GM13976 (cell line): Measurements from ENCODE around the gene SRRD.

Experiments
- DNase-seq: peaks from one replicate; pipeline ENCODE4 v3.0.0; 2012; ENCODE audit warnings: low spot score
- in situ Hi-C: fragments of 300-500 bp; cut with MboI; formaldehyde crosslinking; loops from one replicate; pipeline ENCODE4 v1.12.0; 2022; ENCODE audit warnings: low sequenced_read_pairs, mixed read lengths, inconsistent platforms; ENCODE audit not compliant: unreplicated experiment
- TF ChIP-seq, protein P1 (sequence below): IDR thresholded peaks from 2 replicates; pipeline ENCODE4 v1.5.1; 2012; ENCODE audit warnings: borderline replicate concordance, mild to moderate bottlenecking; ENCODE audit not compliant: insufficient read depth; ENCODE audit errors: extremely low read depth, missing control alignments, control extremely low read depth

The SRRD gene

DNA sequence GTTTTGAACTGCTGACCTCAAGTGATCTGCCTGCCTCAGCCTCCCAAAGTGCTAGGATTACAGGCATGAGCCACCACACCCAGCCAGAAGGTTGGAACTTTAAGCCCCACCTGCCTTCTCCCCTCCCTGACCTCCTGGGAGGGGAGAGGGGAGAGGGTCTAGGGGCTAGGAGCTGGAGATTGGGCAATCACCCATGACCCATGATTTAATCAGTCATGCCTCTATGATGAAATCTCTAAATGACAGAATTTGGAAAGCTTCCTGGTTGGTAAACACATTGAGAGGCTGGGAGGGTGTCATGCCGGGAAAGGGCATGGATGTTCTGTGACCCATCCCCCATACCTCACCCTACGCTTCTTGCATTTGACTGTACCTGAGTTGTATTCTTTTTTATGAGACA is 45.7 kb downstream of the SRRD start:
- in situ Hi-C loops, result no loop called here
- DNase-seq, result no peak
- TF ChIP-seq, protein P1, sequence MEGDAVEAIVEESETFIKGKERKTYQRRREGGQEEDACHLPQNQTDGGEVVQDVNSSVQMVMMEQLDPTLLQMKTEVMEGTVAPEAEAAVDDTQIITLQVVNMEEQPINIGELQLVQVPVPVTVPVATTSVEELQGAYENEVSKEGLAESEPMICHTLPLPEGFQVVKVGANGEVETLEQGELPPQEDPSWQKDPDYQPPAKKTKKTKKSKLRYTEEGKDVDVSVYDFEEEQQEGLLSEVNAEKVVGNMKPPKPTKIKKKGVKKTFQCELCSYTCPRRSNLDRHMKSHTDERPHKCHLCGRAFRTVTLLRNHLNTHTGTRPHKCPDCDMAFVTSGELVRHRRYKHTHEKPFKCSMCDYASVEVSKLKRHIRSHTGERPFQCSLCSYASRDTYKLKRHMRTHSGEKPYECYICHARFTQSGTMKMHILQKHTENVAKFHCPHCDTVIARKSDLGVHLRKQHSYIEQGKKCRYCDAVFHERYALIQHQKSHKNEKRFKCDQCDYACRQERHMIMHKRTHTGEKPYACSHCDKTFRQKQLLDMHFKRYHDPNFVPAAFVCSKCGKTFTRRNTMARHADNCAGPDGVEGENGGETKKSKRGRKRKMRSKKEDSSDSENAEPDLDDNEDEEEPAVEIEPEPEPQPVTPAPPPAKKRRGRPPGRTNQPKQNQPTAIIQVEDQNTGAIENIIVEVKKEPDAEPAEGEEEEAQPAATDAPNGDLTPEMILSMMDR, result no peak

DNA sequence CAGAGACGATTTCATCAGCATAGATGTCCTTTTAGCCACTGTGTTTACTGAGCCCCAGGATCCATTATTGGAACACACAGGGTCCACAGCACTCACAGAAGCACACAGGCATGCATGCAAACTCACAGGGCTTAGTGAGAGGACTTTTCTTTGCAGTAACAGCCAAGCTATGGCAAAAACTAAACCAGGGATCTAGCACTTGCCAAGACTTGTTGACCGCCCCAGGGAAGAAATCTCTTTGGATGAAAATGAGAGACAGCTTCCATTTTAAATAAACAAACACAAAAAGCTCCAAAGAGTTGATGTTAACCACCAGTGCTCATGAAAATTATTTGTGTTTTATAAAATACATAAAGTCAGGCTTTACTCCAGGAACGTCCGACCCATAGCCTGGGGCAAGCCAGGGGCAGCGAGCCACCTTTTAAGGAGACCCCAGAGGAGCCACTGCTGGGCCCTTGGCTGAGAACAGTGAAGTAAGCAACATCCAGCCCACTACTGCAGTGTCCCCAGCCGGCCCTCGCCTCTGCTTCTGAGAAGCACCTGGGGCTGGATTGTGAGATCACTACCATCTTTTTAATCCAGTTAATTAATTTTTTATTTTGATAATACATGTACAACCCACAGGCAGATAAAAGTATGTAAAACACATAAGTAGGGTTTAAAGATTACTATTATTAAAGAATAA is 50.6 kb downstream of the SRRD start:
- TF ChIP-seq, protein P1, result no peak
- in situ Hi-C loops, result no loop called here
- DNase-seq, result no peak

DNA sequence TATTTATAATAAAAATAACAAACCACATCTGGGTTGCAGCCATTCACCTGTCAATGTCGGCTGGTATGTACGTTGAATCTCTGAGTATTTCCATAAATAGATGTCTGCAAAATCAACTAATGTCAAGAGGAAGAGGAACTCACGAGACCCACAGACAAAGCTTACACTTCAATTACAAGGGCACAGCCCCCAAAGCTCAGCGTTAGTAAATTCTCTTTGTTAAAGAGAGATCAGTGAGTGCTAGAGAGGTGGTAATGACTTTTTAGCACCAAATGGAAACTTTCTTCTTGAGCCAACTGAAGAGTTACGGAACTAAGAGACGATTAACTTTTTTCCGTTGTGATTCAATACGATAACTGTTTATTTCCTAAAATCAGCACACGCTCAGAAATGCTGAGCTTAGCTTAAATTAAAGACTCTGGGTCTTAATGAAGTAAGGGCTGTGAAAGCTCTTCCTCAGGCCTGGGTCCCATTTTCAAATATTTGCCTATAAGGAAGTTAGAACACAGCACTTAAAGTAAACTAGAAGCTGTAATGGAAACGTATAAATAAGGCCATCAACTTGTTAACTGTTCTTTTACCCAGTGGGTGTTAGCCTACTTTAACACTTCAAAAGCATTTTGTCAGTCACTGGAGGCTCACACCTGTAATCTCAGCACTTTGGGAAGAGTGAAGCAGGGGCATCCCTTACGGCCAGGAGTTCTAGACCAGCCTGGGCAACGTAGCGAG is 51.4 kb downstream of the SRRD start:
- DNase-seq, result no peak
- in situ Hi-C loops, result no loop called here
- TF ChIP-seq, protein P1, result no peak

DNA sequence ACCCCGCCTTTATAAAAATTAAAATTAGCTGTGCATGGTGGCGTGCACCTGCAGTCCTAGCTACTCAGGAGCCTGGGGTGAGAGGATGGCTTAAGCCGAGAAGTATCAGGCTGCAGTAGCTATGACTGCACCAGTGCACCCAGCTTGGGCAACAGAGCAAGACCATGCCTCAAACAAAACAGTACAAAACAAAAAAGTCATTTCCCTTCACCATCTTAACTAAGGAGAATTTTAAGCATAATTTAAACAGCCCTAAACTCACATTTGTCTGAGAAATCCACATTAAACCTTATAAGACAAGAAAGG is 51.9 kb downstream of the SRRD start:
- DNase-seq, result no peak
- in situ Hi-C loops, result no loop called here
- TF ChIP-seq, protein P1, result no peak

DNA sequence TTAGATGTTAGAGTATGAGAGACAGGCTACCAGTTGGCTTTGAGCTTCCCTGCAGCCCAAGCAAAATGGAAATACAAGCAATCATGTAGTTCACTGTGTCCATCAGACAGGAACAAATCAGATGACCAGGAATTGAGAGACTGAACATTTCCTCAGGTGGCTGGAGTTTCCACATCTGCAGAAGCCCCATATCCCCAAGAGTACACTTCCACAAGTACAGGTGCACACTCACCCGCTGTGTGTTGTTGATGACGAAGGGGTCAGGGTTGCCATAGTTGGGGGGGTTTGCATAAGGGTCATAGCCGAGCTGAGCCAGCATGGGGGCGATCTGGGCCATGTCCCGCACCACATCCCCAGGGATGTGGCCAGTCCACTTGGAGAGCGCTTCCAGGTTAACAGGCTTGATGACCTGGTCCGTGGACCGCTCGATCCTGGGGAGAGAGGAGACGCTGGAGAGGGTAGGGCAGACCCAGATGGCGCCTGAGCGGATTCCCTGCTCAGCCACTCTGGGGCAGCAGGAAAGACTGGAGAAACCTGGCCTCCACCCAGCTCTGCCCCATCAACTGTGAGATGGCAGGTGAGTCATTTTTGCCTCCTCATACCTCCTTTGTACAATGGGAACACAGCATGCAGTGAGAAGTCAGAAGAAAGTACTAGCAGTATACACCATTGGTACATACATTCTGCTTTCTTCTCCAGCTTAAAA is 52.5 kb downstream of the SRRD start:
- TF ChIP-seq, protein P1, result no peak
- in situ Hi-C loops, result no loop called here
- no peak for DNase-seq

DNA sequence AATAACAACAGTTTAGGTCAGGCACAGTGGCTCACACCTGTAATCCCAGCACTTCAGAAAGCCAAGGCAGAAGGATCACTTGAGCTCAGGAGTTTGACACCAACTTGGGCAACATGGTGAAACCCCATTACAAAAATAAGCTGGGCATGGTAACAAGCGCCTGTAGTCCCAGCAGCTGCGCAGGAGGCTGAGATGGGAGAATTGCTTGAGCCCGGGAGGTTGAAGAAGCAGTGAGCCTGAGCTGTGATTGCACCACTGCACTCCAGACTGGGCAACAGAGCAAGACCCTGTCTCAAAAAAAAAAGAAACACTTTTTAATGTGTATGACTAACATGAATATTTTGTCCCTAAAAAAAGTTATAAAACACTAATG is 53.1 kb downstream of the SRRD start:
- TF ChIP-seq, protein P1, result no peak
- in situ Hi-C loops, result no loop called here
- DNase-seq, result no peak
